Measurements from ENCODE around the gene RNF150. TPM values are rescaled to one million over a fixed set of nuclear protein-coding genes. Genes with fewer than 3 reads are reported as not detected.

Gene RNF150
- total RNA-seq, 1 experiment from 2014 or later: 4.4 TPM

DNA sequence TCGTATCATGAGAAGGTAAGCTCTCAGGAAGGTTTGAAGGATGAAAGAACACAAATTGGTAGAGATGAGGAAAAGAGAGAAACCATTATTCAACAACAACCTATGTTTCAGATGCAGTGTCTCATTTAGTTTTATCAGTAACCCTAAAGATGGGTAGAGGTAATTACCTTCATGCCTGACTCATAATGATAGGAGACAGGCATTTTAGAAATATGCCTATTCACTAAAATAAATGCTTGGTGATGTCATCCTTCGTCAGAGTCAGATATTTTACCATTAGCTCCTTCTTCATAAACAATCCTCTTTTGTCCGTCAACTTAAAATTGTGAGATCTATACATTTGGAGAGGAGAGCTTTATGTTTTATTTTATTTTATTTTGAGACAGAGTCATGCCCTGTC lies 21.5 kb upstream of the RNF150 start:
- no peak overlapping the region for H3K56ac ChIP-seq (ENCODE audit: insufficient read length, low read depth, low read length)
- Mint-ChIP-seq H3K9me3 (no peaks in the 10 kb centered on the region), H3K27ac (no peak overlapping the region), H3K4me1 (no peaks in the 10 kb centered on the region), H3K36me3 (ENCODE audit: insufficient read depth in 1 of 3, low read depth in 3 of 3) (no peaks in the 10 kb centered on the region), H3K4me3 (no peak overlapping the region), H3K27me3 (ENCODE audit: low read depth) (peaks cover 2% of the 10 kb centered on the region; the same call in 1 of the 2 replicates)
- no peaks in the 10 kb centered on the region for H3K79me1 ChIP-seq (ENCODE audit: insufficient read depth, low read depth, low read length, poor library complexity, severe bottlenecking)
- no peaks in the 10 kb centered on the region for H3K23me2 ChIP-seq (ENCODE audit: insufficient read length, low read depth, low read length, poor library complexity, severe bottlenecking)
- no peak overlapping the region for H2AK5ac ChIP-seq (ENCODE audit: insufficient read length, low read length)
- H3K4ac ChIP-seq (ENCODE audit: low read depth, low read length): no peak overlapping the region
- no peak overlapping the region for H3K4me2 ChIP-seq (ENCODE audit: insufficient read depth, insufficient read length, low read length)
- H3K9me3 ChIP-seq (ENCODE audit: control insufficient read depth, low read depth, low read length): no peaks in the 10 kb centered on the region
- DNase-seq: no peak
- no peak overlapping the region for H3K9ac ChIP-seq (ENCODE audit: extremely low read depth, insufficient read length, low read length)
- no peak overlapping the region for H2BK5ac ChIP-seq (ENCODE audit: insufficient read length, low read length)
- no peak overlapping the region for H2BK12ac ChIP-seq (ENCODE audit: insufficient read length, low read depth, low read length)
- no peak overlapping the region for H3K14ac ChIP-seq (ENCODE audit: insufficient read depth, low read length)
- H2BK120ac ChIP-seq (ENCODE audit: low read depth, low read length, poor library complexity, severe bottlenecking): no peak overlapping the region
- no peak overlapping the region for H3K27ac ChIP-seq (ENCODE audit: insufficient read length, low read depth, low read length)
- no peak overlapping the region for H3T11ph ChIP-seq (ENCODE audit: low read length)
- no CpG with 5 or more reads among the region's 3 CpGs for WGBS (ENCODE audit: extremely low coverage, insufficient read length, low lambda C conversion rate)
- no peak overlapping the region for H4K8ac ChIP-seq (replicated peaks; ENCODE audit: insufficient read length, low read depth, low read length)
- TF ChIP-seq CTCF (conservative IDR thresholded peaks at IDR 0.05): no peak
- H3K4me1 ChIP-seq (ENCODE audit: insufficient read depth, low read length): no peaks in the 10 kb centered on the region
- no peak overlapping the region for H4K91ac ChIP-seq (ENCODE audit: insufficient read length, low read depth, low read length)
- no peak overlapping the region for H2AFZ ChIP-seq (ENCODE audit: low read length)
- H2BK15ac ChIP-seq (ENCODE audit: low read depth, low read length): no peak overlapping the region
- no peaks in the 10 kb centered on the region for H3K27me3 ChIP-seq (ENCODE audit: insufficient read depth, low read length)
- H4K20me1 ChIP-seq (ENCODE audit: control insufficient read depth, insufficient read depth, insufficient read length): no peaks in the 10 kb centered on the region
- no peak overlapping the region for H3K23ac ChIP-seq (ENCODE audit: insufficient read length, low read depth, low read length)
- no peaks in the 10 kb centered on the region for H3K79me2 ChIP-seq (ENCODE audit: insufficient read depth, low read length)
- H4K5ac ChIP-seq (ENCODE audit: insufficient read length, low read depth, low read length): no peak overlapping the region
- H2BK20ac ChIP-seq (ENCODE audit: low read depth, low read length, poor library complexity, severe bottlenecking): no peak overlapping the region
- no peak overlapping the region for H3K18ac ChIP-seq (ENCODE audit: insufficient read length, low read depth, low read length)
